Activated CD4-positive, alpha-beta T cell treated with anti-CD3 and anti-CD28 coated beads, Interleukin-2, amount 10 ng/mL, durations not matched to agents 7 days and 5 days (primary cell): ENCODE measurements around the gene TRAPPC11. TPM values are rescaled to one million over a fixed set of nuclear protein-coding genes. Genes with fewer than 3 reads are reported as not detected.

Source experiments
- CTCF ChIA-PET: fragments of 350-600 bp; sonication (Branson Sonifier 250); formaldehyde crosslinking; loops from one replicate; lab custom pipeline; 2021; ENCODE audit warnings: antibody characterized with exemption; lab: Charles Lee
- POLR2A ChIA-PET: fragments of 350-600 bp; sonication (Branson Sonifier 250); formaldehyde crosslinking; loops from one replicate; lab custom pipeline; 2021; ENCODE audit warnings: antibody characterized with exemption; lab: Charles Lee
- DNase-seq: peaks from one replicate; pipeline ENCODE4 v3.0.0-alpha.2; 2020
- H3K27ac Mint-ChIP-seq: one replicate; pipeline ENCODE4 v1.8.0; 2021; ENCODE audit warnings: mild to moderate bottlenecking, moderate library complexity, mixed read lengths
- H3K27me3 Mint-ChIP-seq: one replicate; pipeline ENCODE4 v1.8.0; 2021; ENCODE audit warnings: mixed read lengths
- H3K36me3 Mint-ChIP-seq: one replicate; pipeline ENCODE4 v1.8.0; 2021; ENCODE audit warnings: low read depth, mixed read lengths
- H3K4me1 Mint-ChIP-seq: one replicate; pipeline ENCODE4 v1.8.0; 2021; ENCODE audit warnings: mixed read lengths
- H3K4me3 Mint-ChIP-seq: one replicate; pipeline ENCODE4 v1.8.0; 2021; ENCODE audit warnings: mild to moderate bottlenecking, moderate library complexity, mixed read lengths
- H3K9me3 Mint-ChIP-seq: one replicate; pipeline ENCODE4 v1.8.0; 2021; ENCODE audit warnings: mixed read lengths
- total RNA-seq, 2 experiments: library from RNA; stranded (reverse); gene quantifications; one replicate each; pipeline ENCODE4 v1.2.3, GENCODE V29; 2021

TRAPPC11 gene
- total RNA-seq, 2 experiments from 2014 or later, result 28.0 to 33.1 TPM

DNA sequence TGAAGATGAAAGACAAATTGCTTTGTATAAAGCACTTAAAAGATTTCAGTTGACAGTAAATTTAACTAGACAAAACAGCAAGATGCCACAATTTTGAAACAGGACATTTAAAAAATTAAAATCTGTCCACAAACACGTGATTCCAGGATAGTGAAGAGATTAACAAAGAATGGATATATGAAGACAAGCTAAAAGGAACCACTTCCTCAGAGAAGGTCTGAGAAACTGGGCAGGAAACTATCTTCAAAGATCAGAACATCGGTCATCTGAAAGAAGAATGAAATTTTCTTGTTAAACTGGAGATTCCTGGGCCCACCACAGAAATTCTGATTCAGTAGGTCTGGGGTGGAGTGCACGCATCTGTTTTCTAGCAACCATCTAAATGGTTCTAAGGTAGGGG lies 1.5 kb upstream of the TRAPPC11 start:
- Mint-ChIP-seq H3K9me3 (no peaks in the 10 kb centered on the region), H3K27me3 (no peaks in the 10 kb centered on the region), H3K36me3 (peaks cover 20% of the 10 kb centered on the region), H3K27ac (peak overlapping the region; percentile 91), H3K4me3 (peak overlapping the region; percentile 86), H3K4me1 (peaks cover 36% of the 10 kb centered on the region)
- no peak for DNase-seq
- CTCF ChIA-PET, result interaction anchor here (1.2 kb wide), 1 partner anchor 12 kb away, joined by 3 read pairs; no protein-coding TSS in a partner anchor
- POLR2A ChIA-PET, result no interaction called here

- Mint-ChIP-seq H3K9me3 (no peaks in the 10 kb centered on the region), H3K4me3 (peak overlapping the region; percentile 86), H3K27me3 (no peaks in the 10 kb centered on the region), H3K4me1 (peaks cover 36% of the 10 kb centered on the region), H3K36me3 (peaks cover 15% of the 10 kb centered on the region), H3K27ac (peak overlapping the region; percentile 91)
- no peak for DNase-seq
- CTCF ChIA-PET, result interaction anchor here (0.6 to 1.2 kb wide), 2 partner anchors 11 to 515 kb away, joined by 3 read pairs; no protein-coding TSS in a partner anchor
- POLR2A ChIA-PET, result interaction anchor here (1.8 kb wide), 1 partner anchor 214 kb away, joined by 4 read pairs; the partner anchor contains the start of gene CDKN2AIP
Measured at GRCh38 chr4:183658362-183659028, 598 bp upstream of the TRAPPC11 start.

DNA sequence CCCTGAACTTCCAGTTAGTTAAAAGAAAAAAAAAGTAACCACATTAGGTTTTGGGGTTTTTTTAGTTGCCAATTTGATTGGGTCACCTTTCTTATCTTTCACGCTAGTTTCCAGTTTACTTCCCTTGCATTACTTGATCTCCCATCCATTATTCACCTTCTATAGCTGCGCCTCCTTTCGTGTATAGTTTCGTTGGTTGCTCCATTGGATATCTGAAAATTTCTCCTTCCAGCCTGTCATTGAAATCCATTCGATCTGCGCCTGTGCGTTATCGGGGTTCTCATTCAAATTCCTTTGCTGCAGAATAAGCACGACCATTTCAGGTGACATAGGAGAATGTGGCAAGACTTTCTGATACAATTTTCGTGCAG lies 764 bp downstream of the TRAPPC11 start:
- H3K4me1 Mint-ChIP-seq, result peaks cover 39% of the 10 kb centered on the region
- POLR2A ChIA-PET, result interaction anchor here (1.8 kb wide), 1 partner anchor 216 kb away, joined by 4 read pairs; the partner anchor contains the start of gene CDKN2AIP
- H3K9me3 Mint-ChIP-seq, result no peaks in the 10 kb centered on the region
- CTCF ChIA-PET, result interaction anchor here (0.6 to 1.2 kb wide), 6 partner anchors 8 to 686 kb away, joined by 3 read pairs; no protein-coding TSS in a partner anchor
- H3K27ac Mint-ChIP-seq, result peak overlapping the region; percentile 96
- peak overlapping the region; percentile 86 for H3K4me3 Mint-ChIP-seq
- peaks cover 10% of the 10 kb centered on the region for H3K36me3 Mint-ChIP-seq
- no peak for DNase-seq
- no peaks in the 10 kb centered on the region for H3K27me3 Mint-ChIP-seq

DNA sequence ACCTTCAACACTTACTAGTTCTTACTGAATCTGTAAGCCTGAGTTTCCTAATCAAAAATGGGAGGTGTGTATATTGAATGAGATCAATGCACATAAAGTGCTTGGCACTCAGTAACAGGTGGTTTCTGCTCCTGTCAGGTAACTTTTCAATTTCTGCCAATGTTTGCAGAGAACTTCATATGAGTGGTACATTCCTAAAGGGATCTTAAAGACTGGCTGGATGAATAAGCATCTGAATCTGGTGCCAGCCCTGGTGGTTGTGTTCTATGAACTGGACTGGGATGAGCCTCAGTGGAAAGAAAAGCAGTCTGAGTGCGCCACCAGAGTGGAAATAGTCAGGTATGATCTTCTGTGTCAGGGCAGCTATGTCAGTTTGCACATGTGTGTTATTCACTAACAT lies 7.0 kb downstream of the TRAPPC11 start:
- ChIA-PET POLR2A (no interaction called here), CTCF (no interaction called here)
- no peak overlapping the region for H3K4me3 Mint-ChIP-seq
- peaks cover 35% of the 10 kb centered on the region for H3K36me3 Mint-ChIP-seq
- DNase-seq, result no peak
- no peaks in the 10 kb centered on the region for H3K9me3 Mint-ChIP-seq
- peaks cover 4% of the 10 kb centered on the region for H3K4me1 Mint-ChIP-seq
- no peak overlapping the region for H3K27ac Mint-ChIP-seq
- no peaks in the 10 kb centered on the region for H3K27me3 Mint-ChIP-seq

- CTCF ChIA-PET, result interaction anchor here (1.3 to 1.4 kb wide), 2 partner anchors 10 to 13 kb away, joined by 3 to 6 read pairs; no protein-coding TSS in a partner anchor
- no peaks in the 10 kb centered on the region for H3K9me3 Mint-ChIP-seq
- POLR2A ChIA-PET, result interaction anchor here (0.6 kb wide), 1 partner anchor 693 kb away, joined by 11 read pairs; no protein-coding TSS in a partner anchor
Measured at GRCh38 chr4:183670251-183670650, 11.2 kb downstream of the TRAPPC11 start.

GRCh38 chr4:183670960-183671555 lies 12.0 kb downstream of the TRAPPC11 start:
- ChIA-PET POLR2A (no interaction called here), CTCF (interaction anchor here (1.4 kb wide), 1 partner anchor 9 kb away, joined by 6 read pairs; no protein-coding TSS in a partner anchor)
- no peak overlapping the region for H3K4me3 Mint-ChIP-seq
- H3K36me3 Mint-ChIP-seq, result peaks cover 38% of the 10 kb centered on the region
- no peaks in the 10 kb centered on the region for H3K27me3 Mint-ChIP-seq
- DNase-seq, result no peak
- H3K4me1 Mint-ChIP-seq, result peaks cover 3% of the 10 kb centered on the region
- no peak overlapping the region for H3K27ac Mint-ChIP-seq
- no peaks in the 10 kb centered on the region for H3K9me3 Mint-ChIP-seq

More at GRCh38 chr4:183670251-183670650, 11.2 kb downstream of the TRAPPC11 start:
- Mint-ChIP-seq H3K4me3 (no peak overlapping the region), H3K36me3 (peaks cover 40% of the 10 kb centered on the region), H3K27me3 (no peaks in the 10 kb centered on the region), H3K27ac (no peak overlapping the region), H3K4me1 (peaks cover 3% of the 10 kb centered on the region)
- no peak for DNase-seq

- no peaks in the 10 kb centered on the region for H3K27me3 Mint-ChIP-seq
- POLR2A ChIA-PET, result no interaction called here
- peaks cover 6% of the 10 kb centered on the region for H3K4me1 Mint-ChIP-seq
- peaks cover 29% of the 10 kb centered on the region for H3K36me3 Mint-ChIP-seq
- CTCF ChIA-PET, result interaction anchor here (1.1 kb wide), 1 partner anchor 14 kb away, joined by 3 read pairs; no protein-coding TSS in a partner anchor
- H3K9me3 Mint-ChIP-seq, result no peaks in the 10 kb centered on the region
- DNase-seq, result no peak
- H3K4me3 Mint-ChIP-seq, result no peak overlapping the region
- no peak overlapping the region for H3K27ac Mint-ChIP-seq
Measured at GRCh38 chr4:183674153-183674552, 15.1 kb downstream of the TRAPPC11 start.

DNA sequence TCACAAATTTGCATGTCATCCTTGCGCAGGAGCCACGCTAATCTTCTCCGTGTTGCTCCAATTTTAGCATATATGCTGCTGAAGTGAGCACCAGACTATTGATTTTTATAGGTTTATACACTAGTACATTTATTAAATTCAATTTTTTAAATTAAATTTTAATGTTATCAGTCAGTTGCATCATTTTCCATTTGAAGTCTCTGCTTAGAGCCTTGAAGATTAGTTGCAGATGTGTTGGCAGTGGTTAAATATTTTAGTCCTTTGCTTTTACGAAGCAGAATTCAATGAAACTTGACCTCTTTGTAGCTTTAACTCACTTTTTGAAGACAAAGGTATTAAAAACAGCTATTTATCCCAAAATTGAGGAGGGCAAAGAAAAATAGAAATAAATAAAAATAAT lies 16.5 kb downstream of the TRAPPC11 start:
- ChIA-PET CTCF (interaction anchor here (0.6 kb wide), 1 partner anchor 15 kb away, joined by 3 read pairs; no protein-coding TSS in a partner anchor), POLR2A (no interaction called here)
- Mint-ChIP-seq H3K9me3 (no peaks in the 10 kb centered on the region), H3K27me3 (no peaks in the 10 kb centered on the region), H3K36me3 (peaks cover 23% of the 10 kb centered on the region), H3K4me1 (peaks cover 6% of the 10 kb centered on the region), H3K27ac (no peak overlapping the region), H3K4me3 (no peak overlapping the region)
- no peak for DNase-seq

GRCh38 chr4:183681119-183681518 lies 22.0 kb downstream of the TRAPPC11 start:
- Mint-ChIP-seq H3K4me3 (no peak overlapping the region), H3K36me3 (peaks cover 20% of the 10 kb centered on the region), H3K4me1 (peaks cover 3% of the 10 kb centered on the region), H3K9me3 (no peaks in the 10 kb centered on the region), H3K27ac (no peak overlapping the region), H3K27me3 (no peaks in the 10 kb centered on the region)
- ChIA-PET POLR2A (no interaction called here), CTCF (interaction anchor here (0.6 kb wide), 1 partner anchor 35 kb away, joined by 4 read pairs; no protein-coding TSS in a partner anchor)
- DNase-seq, result no peak

DNA sequence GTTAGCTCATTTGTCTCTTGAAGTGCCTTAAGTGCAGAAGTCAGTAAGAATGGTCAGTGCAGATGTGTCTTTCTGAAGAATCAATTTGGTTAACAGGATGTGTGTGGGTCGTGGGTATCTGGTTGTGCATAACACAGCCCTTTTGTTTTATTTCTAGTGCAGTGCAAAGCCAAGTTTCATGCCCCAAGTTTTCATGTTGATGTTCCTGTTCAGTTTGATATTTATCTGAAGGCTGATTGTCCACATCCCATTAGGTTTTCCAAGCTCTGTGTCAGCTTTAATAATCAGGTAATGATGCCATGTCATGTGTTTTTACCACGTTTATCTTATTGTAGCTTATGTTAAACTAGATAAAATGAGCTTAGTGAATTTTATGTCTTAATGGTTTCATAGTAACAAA lies 27.4 kb downstream of the TRAPPC11 start:
- H3K27me3 Mint-ChIP-seq, result no peaks in the 10 kb centered on the region
- peaks cover 23% of the 10 kb centered on the region for H3K36me3 Mint-ChIP-seq
- H3K27ac Mint-ChIP-seq, result no peak overlapping the region
- CTCF ChIA-PET, result no interaction called here
- H3K9me3 Mint-ChIP-seq, result no peaks in the 10 kb centered on the region
- H3K4me3 Mint-ChIP-seq, result no peak overlapping the region
- DNase-seq, result no peak
- POLR2A ChIA-PET, result interaction anchor here (0.6 kb wide), 1 partner anchor 39 kb away, joined by 5 read pairs; no protein-coding TSS in a partner anchor
- H3K4me1 Mint-ChIP-seq, result no peaks in the 10 kb centered on the region

DNA sequence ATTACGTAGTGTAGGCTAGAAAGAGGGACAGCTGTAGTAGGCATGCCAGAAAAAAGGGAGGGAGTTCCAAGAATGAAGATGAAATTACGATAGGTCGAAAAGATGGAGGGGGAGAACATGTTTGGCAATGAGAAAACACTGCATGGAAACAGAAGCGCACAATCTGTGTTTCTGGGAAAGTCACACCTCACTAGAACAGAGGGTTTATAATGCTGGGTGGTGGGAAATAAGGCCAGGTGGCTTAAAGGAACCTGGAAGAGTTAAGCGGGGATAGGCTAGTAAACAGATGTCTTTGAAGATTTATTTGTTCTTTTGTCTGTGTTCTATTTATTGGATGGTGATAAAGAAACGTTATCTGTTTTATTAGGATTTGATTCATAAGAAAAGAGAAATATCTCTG lies 29.1 kb downstream of the TRAPPC11 start:
- no peak for DNase-seq
- Mint-ChIP-seq H3K27ac (no peak overlapping the region), H3K4me1 (no peaks in the 10 kb centered on the region), H3K4me3 (no peak overlapping the region), H3K27me3 (no peaks in the 10 kb centered on the region), H3K9me3 (no peaks in the 10 kb centered on the region), H3K36me3 (peaks cover 26% of the 10 kb centered on the region)
- POLR2A ChIA-PET, result no interaction called here
- CTCF ChIA-PET, result no interaction called here

GRCh38 chr4:183691006-183691405 lies 31.9 kb downstream of the TRAPPC11 start:
- no peaks in the 10 kb centered on the region for H3K9me3 Mint-ChIP-seq
- DNase-seq, result no peak
- POLR2A ChIA-PET, result no interaction called here
- peaks cover 37% of the 10 kb centered on the region for H3K36me3 Mint-ChIP-seq
- no peaks in the 10 kb centered on the region for H3K4me1 Mint-ChIP-seq
- H3K27me3 Mint-ChIP-seq, result no peaks in the 10 kb centered on the region
- H3K4me3 Mint-ChIP-seq, result no peak overlapping the region
- CTCF ChIA-PET, result interaction anchor here (1.3 kb wide), 1 partner anchor 10 kb away, joined by 4 read pairs; no protein-coding TSS in a partner anchor
- H3K27ac Mint-ChIP-seq, result no peak overlapping the region

DNA sequence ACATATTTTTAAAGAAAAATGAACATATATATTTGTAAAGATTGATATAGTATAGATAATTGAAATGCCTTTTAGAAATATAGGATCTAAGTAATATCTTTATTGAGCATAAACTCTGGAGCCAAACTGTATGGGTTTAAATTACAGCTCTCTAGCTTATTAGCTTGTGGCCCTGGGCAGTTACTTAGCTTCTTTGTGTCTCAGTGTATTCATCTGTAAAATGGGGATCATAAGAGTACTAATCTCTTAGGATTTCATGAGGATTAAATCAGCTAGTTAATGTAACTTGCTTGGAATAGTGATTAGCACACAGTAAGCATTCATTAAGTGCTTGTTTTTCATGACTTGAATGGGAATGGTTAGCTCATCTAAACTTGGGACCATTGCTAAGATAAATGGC lies 32.8 kb downstream of the TRAPPC11 start:
- peaks cover 40% of the 10 kb centered on the region for H3K36me3 Mint-ChIP-seq
- H3K4me3 Mint-ChIP-seq, result no peak overlapping the region
- H3K27me3 Mint-ChIP-seq, result no peaks in the 10 kb centered on the region
- H3K4me1 Mint-ChIP-seq, result no peaks in the 10 kb centered on the region
- CTCF ChIA-PET, result interaction anchor here (0.6 kb wide), 1 partner anchor 37 kb away, joined by 4 read pairs; no protein-coding TSS in a partner anchor
- POLR2A ChIA-PET, result no interaction called here
- no peaks in the 10 kb centered on the region for H3K9me3 Mint-ChIP-seq
- no peak overlapping the region for H3K27ac Mint-ChIP-seq
- DNase-seq, result no peak
